Immature natural killer cell (primary cell): ENCODE measurements around the gene NRL. TPM values are rescaled to one million over a fixed set of nuclear protein-coding genes. Genes with fewer than 3 reads are reported as not detected.
"Not testable (repeated sequence)": the region's sequence is repeated elsewhere in the genome, so short reads cannot be mapped to it uniquely, and the experiment has no call there.

ENCODE experiments used
- DNase-seq, 3 donors: peaks; one replicate each; pipeline ENCODE4 v3.0.0; 2022; ENCODE audit warnings: mixed read lengths in 1 of 3
- H3K27ac Mint-ChIP-seq, 6 donors: one replicate each; pipeline ENCODE4 v1.8.0; 2020; ENCODE audit warnings: mixed read lengths in 6 of 6, mild to moderate bottlenecking in 5 of 6, inconsistent platforms in 4 of 6, moderate library complexity in 3 of 6
- H3K27me3 Mint-ChIP-seq, 3 donors: one replicate each; pipeline ENCODE4 v1.8.0; 2020 to 2021; ENCODE audit warnings: low read depth in 3 of 3, mild to moderate bottlenecking in 3 of 3, mixed read lengths in 3 of 3, moderate library complexity in 3 of 3, inconsistent platforms in 1 of 3
- H3K36me3 Mint-ChIP-seq, 3 donors: one replicate each; pipeline ENCODE4 v1.8.0; 2020; ENCODE audit warnings: mixed read lengths in 3 of 3, inconsistent platforms in 2 of 3, mild to moderate bottlenecking in 2 of 3
- H3K4me1 Mint-ChIP-seq, 2 donors: one replicate each; pipeline ENCODE4 v1.8.0; 2020; ENCODE audit warnings: inconsistent platforms in 2 of 2, mild to moderate bottlenecking in 2 of 2, mixed read lengths in 2 of 2, moderate library complexity in 1 of 2
- H3K4me3 Mint-ChIP-seq, 5 donors: one replicate each; pipeline ENCODE4 v1.8.0; 2020; ENCODE audit warnings: mild to moderate bottlenecking in 5 of 5, mixed read lengths in 5 of 5, inconsistent platforms in 3 of 5, moderate library complexity in 3 of 5
- H3K9me3 Mint-ChIP-seq, 6 donors: one replicate each; pipeline ENCODE4 v1.8.0; 2020; ENCODE audit warnings: mild to moderate bottlenecking in 6 of 6, mixed read lengths in 6 of 6, inconsistent platforms in 4 of 6, moderate library complexity in 3 of 6
- polyA plus RNA-seq, 3 donors: library from polyadenylated mRNA; unstranded; fragments of 300-500 nt; fragmentation: Illumina TruSeq; gene quantifications; one replicate each; pipeline ENCODE4 v1.2.3, GENCODE V29; 2021

The NRL gene
- polyA plus RNA-seq, 3 donors from 2014 or later, result 2.8 to 4.1 (median 3.0) TPM

- DNase-seq, result no peak
- Mint-ChIP-seq H3K4me3 (peak overlapping the region; percentile 96 to 100 (median 98)), H3K27me3 (peaks cover 8 to 16% (median 12%) of the 10 kb centered on the region in 3 donors), H3K36me3 (peaks cover 4 to 15% (median 6%) of the 10 kb centered on the region in 3 donors), H3K4me1 (peaks cover 36 to 42% of the 10 kb centered on the region in 2 donors), H3K27ac (peak overlapping the region; percentile 97 to 100 (median 98)), H3K9me3 (no peaks in the 10 kb centered on the region)
These were observed 1.4 kb downstream of the NRL start for GRCh38 chr14:24113379-24113800.

- H3K9me3 Mint-ChIP-seq, result no peaks in the 10 kb centered on the region
- H3K27me3 Mint-ChIP-seq, result peaks cover 8 to 16% (median 12%) of the 10 kb centered on the region in 3 donors
- H3K36me3 Mint-ChIP-seq, result peaks cover 0 to 5% (median 0%) of the 10 kb centered on the region in 3 donors
- H3K4me3 Mint-ChIP-seq, result no peak overlapping the region
- no peak for DNase-seq
- H3K4me1 Mint-ChIP-seq, result peaks cover 17 to 21% of the 10 kb centered on the region in 2 donors
- H3K27ac Mint-ChIP-seq, result peak overlapping the region in 3 of 6 donors; percentile 14 to 80 (median 54)
These were observed 4.2 kb downstream of the NRL start for GRCh38 chr14:24110523-24110922.

GRCh38 chr14:24110060-24110459 lies 4.7 kb downstream of the NRL start:
- peaks cover 0 to 3% (median 0%) of the 10 kb centered on the region in 3 donors for H3K36me3 Mint-ChIP-seq
- H3K27ac Mint-ChIP-seq, result no peak overlapping the region
- H3K27me3 Mint-ChIP-seq, result peaks cover 7 to 12% (median 11%) of the 10 kb centered on the region in 3 donors
- no peaks in the 10 kb centered on the region for H3K9me3 Mint-ChIP-seq
- no peak overlapping the region for H3K4me3 Mint-ChIP-seq
- no peak for DNase-seq
- peaks cover 12 to 16% of the 10 kb centered on the region in 2 donors for H3K4me1 Mint-ChIP-seq

- Mint-ChIP-seq H3K27me3 (no peaks in the 10 kb centered on the region), H3K9me3 (no peaks in the 10 kb centered on the region), H3K27ac (peak overlapping the region; percentile 85 to 98 (median 94)), H3K4me1 (peaks cover 10 to 13% of the 10 kb centered on the region in 2 donors), H3K36me3 (peaks cover 7 to 11% (median 9%) of the 10 kb centered on the region in 3 donors), H3K4me3 (peak overlapping the region in 2 of 5 donors; percentile 2 to 42)
- no peak for DNase-seq
These were observed 6.3 kb downstream of the NRL start for GRCh38 chr14:24108336-24108874.

GRCh38 chr14:24106672-24107271 lies 8.0 kb downstream of the NRL start:
- H3K4me3 Mint-ChIP-seq, result no peak overlapping the region
- H3K27ac Mint-ChIP-seq, result no peak overlapping the region
- no peaks in the 10 kb centered on the region for H3K9me3 Mint-ChIP-seq
- no peak for DNase-seq
- peaks cover 10% of the 10 kb centered on the region in 2 donors for H3K4me1 Mint-ChIP-seq
- peaks cover 7 to 19% (median 11%) of the 10 kb centered on the region in 3 donors for H3K36me3 Mint-ChIP-seq
- no peaks in the 10 kb centered on the region for H3K27me3 Mint-ChIP-seq

- peaks cover 7 to 23% (median 15%) of the 10 kb centered on the region in 3 donors for H3K36me3 Mint-ChIP-seq
- DNase-seq, H3K27ac Mint-ChIP-seq, H3K9me3 Mint-ChIP-seq, H3K4me3 Mint-ChIP-seq, H3K27me3 Mint-ChIP-seq: not testable (repeated sequence)
- peaks cover 10% of the 10 kb centered on the region in 2 donors for H3K4me1 Mint-ChIP-seq
These were observed 9.0 kb downstream of the NRL start for GRCh38 chr14:24105609-24106239.

- no peak overlapping the region for H3K4me3 Mint-ChIP-seq
- H3K9me3 Mint-ChIP-seq, result no peaks in the 10 kb centered on the region
- H3K27me3 Mint-ChIP-seq, result peaks cover 0 to 2% (median 0%) of the 10 kb centered on the region in 3 donors
- DNase-seq, result no peak
- peaks cover 7 to 35% (median 19%) of the 10 kb centered on the region in 3 donors for H3K36me3 Mint-ChIP-seq
- H3K4me1 Mint-ChIP-seq, result peaks cover 2 to 3% of the 10 kb centered on the region in 2 donors
- no peak overlapping the region for H3K27ac Mint-ChIP-seq
These were observed 11.3 kb downstream of the NRL start for GRCh38 chr14:24103451-24103850.

GRCh38 chr14:24102357-24103048 lies 12.2 kb downstream of the NRL start:
- H3K4me1 Mint-ChIP-seq, result no peaks in the 10 kb centered on the region
- peaks cover 0 to 2% (median 0%) of the 10 kb centered on the region in 3 donors for H3K27me3 Mint-ChIP-seq
- peaks cover 7 to 35% (median 19%) of the 10 kb centered on the region in 3 donors for H3K36me3 Mint-ChIP-seq
- no peak overlapping the region for H3K4me3 Mint-ChIP-seq
- no peak overlapping the region for H3K27ac Mint-ChIP-seq
- no peaks in the 10 kb centered on the region for H3K9me3 Mint-ChIP-seq
- no peak for DNase-seq

GRCh38 chr14:24100982-24101494 lies 13.7 kb downstream of the NRL start:
- DNase-seq, result no peak
- no peak overlapping the region for H3K4me3 Mint-ChIP-seq
- no peak overlapping the region for H3K27ac Mint-ChIP-seq
- no peaks in the 10 kb centered on the region for H3K9me3 Mint-ChIP-seq
- H3K4me1 Mint-ChIP-seq, result peaks cover 0 to 3% of the 10 kb centered on the region in 2 donors
- H3K36me3 Mint-ChIP-seq, result peaks cover 7 to 35% (median 19%) of the 10 kb centered on the region in 3 donors
- H3K27me3 Mint-ChIP-seq, result peaks cover 0 to 2% (median 0%) of the 10 kb centered on the region in 3 donors

GRCh38 chr14:24100197-24100981 lies 14.4 kb downstream of the NRL start:
- Mint-ChIP-seq H3K36me3 (peaks cover 7 to 35% (median 19%) of the 10 kb centered on the region in 3 donors), H3K27ac (no peak overlapping the region), H3K4me1 (peaks cover 6 to 8% of the 10 kb centered on the region in 2 donors), H3K9me3 (no peaks in the 10 kb centered on the region), H3K27me3 (peaks cover 0 to 2% (median 0%) of the 10 kb centered on the region in 3 donors), H3K4me3 (no peak overlapping the region)
- no peak for DNase-seq

GRCh38 chr14:24098927-24099813 lies 15.6 kb downstream of the NRL start:
- Mint-ChIP-seq H3K4me3 (no peak overlapping the region), H3K4me1 (peaks cover 14 to 15% of the 10 kb centered on the region in 2 donors), H3K27ac (no peak overlapping the region), H3K36me3 (peaks cover 3 to 26% (median 12%) of the 10 kb centered on the region in 3 donors), H3K9me3 (no peaks in the 10 kb centered on the region), H3K27me3 (peaks cover 0 to 9% (median 1%) of the 10 kb centered on the region in 3 donors)
- no peak for DNase-seq

GRCh38 chr14:24098229-24098926 lies 16.4 kb downstream of the NRL start:
- Mint-ChIP-seq H3K9me3 (no peaks in the 10 kb centered on the region), H3K27ac (no peak overlapping the region), H3K4me3 (no peak overlapping the region), H3K27me3 (peaks cover 0 to 9% (median 1%) of the 10 kb centered on the region in 3 donors), H3K36me3 (peaks cover 0 to 26% (median 8%) of the 10 kb centered on the region in 3 donors), H3K4me1 (peaks cover 15 to 17% of the 10 kb centered on the region in 2 donors)
- no peak for DNase-seq
